HepG2 (cell line): ENCODE measurements around the gene AP4M1. TPM values are rescaled to one million over a fixed set of nuclear protein-coding genes. Genes with fewer than 3 reads are reported as not detected.
A peak's percentile ranks its signal among the peaks of the same experiment; 100 is the strongest.

ENCODE experiments used
- BHLHE40 ChIP-seq: IDR thresholded peaks from 2 replicates; pipeline ENCODE4 v1.6.1; 2011; ENCODE audit warnings: low read length, improper control_type of control experiment
- CHCHD3 ChIP-seq: sonication (generic); formaldehyde crosslinking; IDR thresholded peaks from 2 replicates; pipeline ENCODE4 v1.8.0; 2022; ENCODE audit warnings: mild to moderate bottlenecking, missing genetic modification reagents, moderate library complexity
- DR1 ChIP-seq: sonication (generic); formaldehyde crosslinking; IDR thresholded peaks from 2 replicates; pipeline ENCODE4 v1.8.0; 2021; ENCODE audit warnings: mild to moderate bottlenecking, missing genetic modification reagents, inconsistent platforms
- EED ChIP-seq: sonication (generic); formaldehyde crosslinking; IDR thresholded peaks from 2 replicates; pipeline ENCODE4 v1.5.0; 2020; ENCODE audit warnings: mild to moderate bottlenecking, missing genetic modification reagents
- ETS1 ChIP-seq: sonication (generic); formaldehyde crosslinking; IDR thresholded peaks from 2 replicates; pipeline ENCODE4 v1.4.0; 2020; ENCODE audit warnings: missing genetic modification reagents
- GFI1 ChIP-seq: sonication (generic); formaldehyde crosslinking; IDR thresholded peaks from 2 replicates; pipeline ENCODE4 v1.5.0; 2020; ENCODE audit warnings: missing genetic modification reagents, mild to moderate bottlenecking, borderline replicate concordance
- KLF16 ChIP-seq, 2 experiments: sonication (generic) in 1 of 2; formaldehyde crosslinking in 1 of 2; IDR thresholded peaks; 2 replicates each; pipeline versions ENCODE4 v1.6.1 to v1.8.0; 2016 to 2023; ENCODE audit warnings: missing genetic modification reagents in 2 of 2, missing compliant biosample characterization in 1 of 2
- MBD4 ChIP-seq: IDR thresholded peaks from 2 replicates; pipeline ENCODE4 v1.6.1; 2012; ENCODE audit warnings: low read length, inconsistent platforms, borderline replicate concordance
- REL ChIP-seq: sonication (generic); formaldehyde crosslinking; conservative IDR thresholded peaks from 2 replicates; pipeline ENCODE4 v1.8.0; 2022; ENCODE audit warnings: mild to moderate bottlenecking, missing genetic modification reagents, moderate library complexity
- SAFB2 ChIP-seq: sonication (generic); formaldehyde crosslinking; IDR thresholded peaks from 2 replicates; pipeline ENCODE4 v1.5.1; 2020; ENCODE audit warnings: missing genetic modification reagents, low read depth, mild to moderate bottlenecking, borderline replicate concordance
- SOX13 ChIP-seq, 3 experiments: fragments of 450-650 bp in 1 of 3; sonication (generic) in 1 of 3; formaldehyde crosslinking in 1 of 3; IDR thresholded peaks in 2 of 3; conservative IDR thresholded peaks in 1 of 3; 2 replicates each; pipeline versions ENCODE4 v1.5.0 to v1.6.1; 2016 to 2020; ENCODE audit warnings: antibody characterized with exemption in 1 of 3, mild to moderate bottlenecking in 1 of 3, missing compliant biosample characterization in 1 of 3, missing genetic modification reagents in 1 of 3, moderate library complexity in 1 of 3
- ZNF17 ChIP-seq: sonication (generic); formaldehyde crosslinking; IDR thresholded peaks from 2 replicates; pipeline ENCODE4 v1.5.0; 2020; ENCODE audit warnings: mild to moderate bottlenecking, missing genetic modification reagents
- ZNF274 ChIP-seq: sonication (generic); formaldehyde crosslinking; IDR thresholded peaks from 2 replicates; pipeline ENCODE4 v1.5.1; 2020; ENCODE audit warnings: mild to moderate bottlenecking, missing genetic modification reagents
- ZNF331 ChIP-seq: sonication (generic); formaldehyde crosslinking; IDR thresholded peaks from 2 replicates; pipeline ENCODE4 v1.4.0; 2020; ENCODE audit warnings: missing genetic modification reagents
- ZNF414 ChIP-seq: sonication (generic); formaldehyde crosslinking; IDR thresholded peaks from 2 replicates; pipeline ENCODE4 v1.5.0; 2020; ENCODE audit warnings: missing genetic modification reagents
- ZNF547 ChIP-seq: sonication (generic); formaldehyde crosslinking; IDR thresholded peaks from 2 replicates; pipeline ENCODE4 v1.5.1; 2020; ENCODE audit warnings: mild to moderate bottlenecking, missing genetic modification reagents
- ZNF570 ChIP-seq: sonication (generic); formaldehyde crosslinking; IDR thresholded peaks from 2 replicates; pipeline ENCODE4 v1.4.0; 2020; ENCODE audit warnings: mild to moderate bottlenecking, missing genetic modification reagents, borderline replicate concordance
- ZNF691 ChIP-seq: sonication (generic); formaldehyde crosslinking; IDR thresholded peaks from 2 replicates; pipeline ENCODE4 v1.4.0; 2020; ENCODE audit warnings: missing genetic modification reagents, low read depth, mild to moderate bottlenecking, borderline replicate concordance
- ZNF746 ChIP-seq: sonication (generic); formaldehyde crosslinking; IDR thresholded peaks from 2 replicates; pipeline ENCODE4 v1.8.0; 2022; ENCODE audit warnings: mild to moderate bottlenecking, missing genetic modification reagents
- ZNF766 ChIP-seq: sonication (generic); formaldehyde crosslinking; IDR thresholded peaks from 2 replicates; pipeline ENCODE4 v1.5.0; 2020; ENCODE audit warnings: missing genetic modification reagents, borderline replicate concordance
- ZNF772 ChIP-seq: sonication (generic); formaldehyde crosslinking; IDR thresholded peaks from 2 replicates; pipeline ENCODE4 v1.5.0; 2020; ENCODE audit warnings: mild to moderate bottlenecking, missing genetic modification reagents
- ZNF782 ChIP-seq: sonication (generic); formaldehyde crosslinking; IDR thresholded peaks from 2 replicates; pipeline ENCODE4 v1.4.0; 2020; ENCODE audit warnings: missing genetic modification reagents, mild to moderate bottlenecking, borderline replicate concordance
- ZNF784 ChIP-seq: sonication (generic); formaldehyde crosslinking; IDR thresholded peaks from 2 replicates; pipeline ENCODE4 v1.5.1; 2020; ENCODE audit warnings: missing genetic modification reagents, mild to moderate bottlenecking, borderline replicate concordance
- polyA plus RNA-seq, 8 experiments: library from polyadenylated mRNA; depleted of rRNA in 3 of 8; stranded (reverse) in 7 of 8; unstranded in 1 of 8; fragments of >200 nt; fragmentation: Illumina TruSeq in 4 of 8; extraction: Trizol in 4 of 8; gene quantifications; 2 replicates each; pipeline versions ENCODE4 v1.2.1 to v1.2.3, GENCODE V29; 2011 to 2016; ENCODE audit warnings: low read depth in 4 of 8, missing spikeins in 1 of 8, mixed read lengths in 1 of 8; ENCODE audit not compliant: insufficient read depth in 1 of 8
- total RNA-seq, 5 experiments: library from RNA; depleted of rRNA; stranded (reverse); fragments of >200 nt; fragmentation: Illumina TruSeq; extraction: Trizol; gene quantifications; 2 replicates each; pipeline ENCODE4 v1.2.3, GENCODE V29; 2016; ENCODE audit warnings: low read depth in 1 of 5

The AP4M1 gene
- total and polyA plus RNA-seq, 2 of the 13 experiments (the other 11 are each of a cell fraction or from before 2014, with no cell fraction given), result 6.3 to 9.7 TPM

GRCh38 chr7:100148559-100149328 lies 47.3 kb downstream of the AP4M1 start, which contains the start of gene LAMTOR4 (continued):
- no peak for TF ChIP-seq CHCHD3
- peak; percentile 84; the same call in 1 of the 2 replicates for TF ChIP-seq ZNF784 (CRISPR knock-in tag)
- no peak for TF ChIP-seq ZNF570 (CRISPR knock-in tag)
- TF ChIP-seq ZNF414 (CRISPR knock-in tag), result no peak; the same call in 1 of the 2 replicates
- no peak for TF ChIP-seq EED (CRISPR knock-in tag)
- 0 out of 2 replicates have a peak, but pooled peaks have one; percentile 2 for TF ChIP-seq ZNF782 (CRISPR knock-in tag)
- TF ChIP-seq KLF16 (CRISPR knock-in tag; IDR thresholded peaks at IDR 0.05), result peak in 1 of 2 experiments; percentile 51; a peak in 1 of 4 replicates
- no peak; the same call in 1 of the 2 replicates for TF ChIP-seq GFI1 (CRISPR knock-in tag)
- TF ChIP-seq ZNF17 (CRISPR knock-in tag), result no peak
- TF ChIP-seq ETS1 (CRISPR knock-in tag), result no peak
- no peak for TF ChIP-seq SOX13 (IDR thresholded peaks at IDR 0.05)
- TF ChIP-seq SOX13 (CRISPR knock-in tag; conservative IDR thresholded peaks at IDR 0.05 in 1 of 2, IDR thresholded peaks at IDR 0.05 in 1 of 2), result no peak
- TF ChIP-seq SAFB2, result no peak
- peak; percentile 33; the same call in 1 of the 2 replicates for TF ChIP-seq ZNF331 (CRISPR knock-in tag)
- no peak for TF ChIP-seq ZNF691
- TF ChIP-seq ZNF547 (CRISPR knock-in tag), result no peak
- TF ChIP-seq ZNF766 (CRISPR knock-in tag), result no peak
- no peak for TF ChIP-seq MBD4
- TF ChIP-seq BHLHE40, result peak; percentile 97
- TF ChIP-seq DR1 (CRISPR knock-in tag), result peak; percentile 80; the same call in 1 of the 2 replicates
- no peak for TF ChIP-seq ZNF772
- TF ChIP-seq ZNF274, result peak; percentile 69; the same call in 1 of the 2 replicates
- TF ChIP-seq ZNF746 (CRISPR knock-in tag), result 0 out of 2 replicates have a peak, but pooled peaks have one; percentile 40
- TF ChIP-seq REL, result no peak
